NCI-H2029 (cell line): Measurements from ENCODE around the gene MLLT1.

Experiments used
- DNase-seq: peaks from one replicate; lab custom pipeline; 2025; lab: John Stamatoyannopoulos, UW

The MLLT1 gene

DNA sequence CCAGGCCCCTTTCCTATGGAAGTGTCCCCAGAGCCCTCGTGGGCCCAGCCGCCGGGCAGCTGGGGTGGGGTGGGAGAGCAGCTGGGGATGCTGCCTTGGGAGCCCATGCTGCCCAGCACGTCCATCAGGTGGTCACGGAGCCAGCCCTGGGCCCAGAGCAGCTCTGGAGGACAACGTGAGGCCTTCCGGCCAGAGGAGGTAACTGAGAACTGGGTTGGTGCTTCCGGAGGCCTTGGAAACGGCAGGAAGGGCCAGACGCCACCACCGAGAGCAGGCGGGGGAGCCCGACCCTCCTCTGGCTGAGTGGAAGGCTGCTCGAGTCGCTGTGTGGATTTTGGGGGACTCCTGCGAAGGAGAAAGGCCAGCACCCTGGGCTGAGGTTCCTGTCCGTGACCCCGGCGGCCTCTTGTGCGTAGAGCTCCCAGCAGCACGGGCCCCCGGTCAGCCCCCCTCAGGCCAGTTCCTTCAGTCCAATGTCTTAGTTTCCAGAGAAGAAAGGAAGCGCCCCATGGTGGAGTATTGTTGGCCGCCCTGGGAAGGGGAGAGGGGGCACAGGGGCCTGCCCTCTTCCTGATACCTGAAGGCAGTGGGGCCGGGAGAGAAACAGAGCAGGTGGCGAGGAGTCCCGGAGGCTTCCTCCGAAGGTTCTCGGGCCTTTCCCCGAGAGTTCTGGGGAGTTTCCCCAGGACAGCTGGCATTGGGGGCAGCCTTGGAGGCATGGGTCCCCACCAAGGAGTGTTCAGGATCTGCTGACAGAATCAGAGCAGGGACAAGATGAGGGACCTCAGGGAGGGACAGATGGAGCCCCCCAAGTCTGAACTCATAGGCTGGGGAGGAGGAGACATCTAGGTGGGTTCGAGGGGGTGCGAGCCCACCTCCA is 68.8 kb downstream of the MLLT1 start:
- no peak for DNase-seq

DNA sequence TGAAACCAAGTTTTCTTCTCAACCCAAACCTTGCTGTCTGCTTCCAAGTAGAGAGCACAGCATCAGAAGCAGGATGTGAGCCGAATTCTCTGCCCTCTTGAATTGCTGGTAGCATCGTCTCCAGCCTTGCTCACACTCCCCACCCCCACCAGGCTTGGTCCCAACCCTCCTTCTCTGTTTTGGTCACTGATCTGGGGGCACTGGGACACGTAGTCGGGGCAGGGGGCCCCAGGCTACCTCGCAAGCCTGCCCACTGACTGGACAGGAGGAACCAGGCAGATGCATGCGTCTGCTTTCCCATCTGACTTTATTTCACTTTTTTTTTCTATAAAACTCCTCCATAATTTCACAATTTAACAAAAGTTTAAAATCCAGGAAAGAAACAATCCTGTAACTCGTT is 69.7 kb downstream of the MLLT1 start:
- DNase-seq = no peak

DNA sequence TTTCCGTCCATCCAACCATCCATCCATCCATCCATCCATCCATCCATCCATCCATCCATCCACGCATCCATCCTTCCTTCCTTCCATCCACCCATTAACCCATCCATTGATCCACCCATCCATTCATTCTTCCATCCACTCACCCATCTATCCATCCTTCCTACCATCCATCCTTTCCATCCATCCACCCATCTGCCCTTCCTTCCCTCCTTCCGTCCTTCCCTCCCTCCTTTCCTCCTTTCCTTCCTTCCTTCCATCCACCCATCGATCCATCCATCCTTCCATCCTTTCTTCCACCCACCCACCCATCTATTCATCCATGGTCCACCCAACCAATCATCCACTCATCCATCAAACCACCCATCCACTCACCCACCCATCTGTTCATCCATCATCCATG is 70.1 kb downstream of the MLLT1 start:
- DNase-seq = no peak

DNA sequence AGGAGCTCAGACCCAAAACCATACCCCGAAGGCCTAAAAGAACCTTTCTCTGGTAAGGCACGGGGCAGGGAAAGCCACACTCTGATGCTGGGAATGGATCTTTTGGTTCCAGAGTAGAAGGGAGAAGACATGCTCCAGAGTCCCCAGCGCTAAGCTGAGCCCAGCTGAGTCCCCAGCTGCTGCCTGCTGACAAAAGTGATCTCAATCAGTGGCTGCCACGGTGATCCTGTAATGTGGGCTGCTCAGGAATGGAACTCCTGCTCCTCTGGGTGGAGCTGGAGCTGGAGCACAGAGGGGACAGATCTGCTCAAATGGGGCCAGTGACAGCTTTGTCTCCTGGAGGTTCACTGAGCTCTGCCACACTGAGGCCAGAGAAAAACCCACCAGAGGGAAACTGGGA is 70.5 kb downstream of the MLLT1 start:
- no peak for DNase-seq

DNA sequence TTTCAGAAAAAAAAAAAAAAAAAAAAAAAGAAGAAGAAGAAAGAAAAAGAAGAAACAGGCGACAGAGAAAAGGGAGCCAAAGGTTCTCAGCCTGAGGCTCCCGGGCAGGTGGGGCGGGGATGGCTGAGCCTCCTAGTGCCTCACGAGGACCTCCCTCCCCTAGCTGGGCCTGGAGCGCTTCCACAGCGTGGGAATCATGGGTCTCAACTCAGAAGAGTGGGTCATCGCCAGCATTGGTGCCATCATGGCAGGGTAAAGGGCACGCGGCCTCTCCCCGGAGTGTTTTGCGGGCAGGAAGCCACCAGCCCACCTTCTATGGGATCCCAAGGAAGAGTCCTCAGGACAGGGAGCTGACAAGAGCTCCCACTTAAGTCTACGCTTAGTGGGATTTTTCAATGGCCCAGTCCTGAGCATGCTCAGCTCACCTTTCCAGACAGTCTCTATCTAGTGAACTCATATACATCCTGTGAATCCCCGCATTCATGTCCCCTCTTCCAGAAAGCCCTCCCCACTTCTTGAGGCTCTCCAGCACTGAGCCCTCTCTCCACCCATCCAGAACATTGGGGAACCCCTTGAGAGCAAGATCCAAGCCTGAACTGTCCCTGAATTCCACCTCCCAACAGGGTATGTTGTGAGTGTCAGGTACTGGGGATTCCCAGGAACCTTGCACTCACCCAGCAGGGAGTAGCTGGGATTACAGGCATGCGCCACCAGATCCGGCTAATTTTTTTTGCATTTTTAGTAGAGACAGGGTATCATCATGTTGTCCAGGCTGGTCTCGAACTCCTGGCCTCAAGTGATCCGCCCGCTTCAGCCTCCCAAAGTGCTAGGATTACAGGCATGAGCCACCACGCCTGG is 74.7 kb downstream of the MLLT1 start:
- no peak for DNase-seq

DNA sequence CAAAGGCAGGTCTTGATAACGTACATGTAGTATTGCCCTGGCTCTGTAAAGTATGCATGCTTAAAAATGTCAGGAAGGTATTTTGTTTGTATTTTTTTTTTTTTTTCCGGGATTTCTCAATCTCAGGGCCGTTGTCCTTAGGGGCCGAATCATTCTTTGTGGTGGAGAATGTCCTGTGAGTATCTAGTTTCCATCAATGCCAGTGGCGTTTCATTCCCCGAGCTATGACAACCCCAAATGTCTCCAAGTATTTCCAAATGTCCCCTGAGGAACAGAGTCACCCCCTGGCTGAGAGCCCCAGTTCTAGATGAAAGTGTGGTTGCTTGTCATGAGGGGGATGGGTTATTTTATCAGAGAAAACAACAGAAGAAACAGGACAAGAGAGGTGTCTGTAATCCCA is 75.6 kb downstream of the MLLT1 start:
- no peak for DNase-seq

DNA sequence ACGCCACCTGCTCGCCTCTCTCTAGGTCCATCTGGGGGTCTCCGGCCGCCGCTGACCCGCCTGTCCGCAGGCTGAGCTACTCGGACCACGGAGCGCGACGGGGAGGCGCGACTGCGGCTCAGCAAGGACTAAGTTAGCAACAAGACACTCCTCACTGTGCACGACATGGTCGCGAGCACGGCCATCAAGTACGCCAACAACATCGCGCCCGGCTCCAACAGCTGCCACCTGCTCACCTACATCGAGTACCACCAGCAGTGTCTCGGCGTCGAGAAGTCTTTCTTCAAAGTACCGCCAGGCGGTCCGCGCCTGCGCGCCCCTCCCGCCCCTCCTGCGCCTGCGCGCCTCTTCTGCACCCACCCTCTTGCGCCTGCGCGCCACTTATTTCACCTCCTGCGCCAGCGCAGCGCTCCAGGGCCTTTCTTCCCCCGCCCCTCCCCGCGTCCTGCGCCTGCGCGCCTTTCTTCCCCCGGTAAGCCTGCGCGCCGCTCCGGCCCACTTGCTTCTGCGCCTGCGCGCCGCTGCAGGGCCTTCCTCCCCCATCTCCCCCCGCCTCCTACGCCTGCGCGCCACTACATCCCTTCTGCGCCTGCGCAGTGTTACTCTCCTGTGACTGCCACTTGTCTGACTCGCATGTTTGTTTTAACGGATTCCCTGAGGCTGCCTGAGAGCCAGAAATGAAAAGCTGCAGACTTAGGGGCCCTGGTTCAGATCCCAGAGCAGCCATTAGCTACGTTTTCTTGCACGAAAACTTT is 80.4 kb downstream of the MLLT1 start:
- peak; percentile 98 for DNase-seq

DNA sequence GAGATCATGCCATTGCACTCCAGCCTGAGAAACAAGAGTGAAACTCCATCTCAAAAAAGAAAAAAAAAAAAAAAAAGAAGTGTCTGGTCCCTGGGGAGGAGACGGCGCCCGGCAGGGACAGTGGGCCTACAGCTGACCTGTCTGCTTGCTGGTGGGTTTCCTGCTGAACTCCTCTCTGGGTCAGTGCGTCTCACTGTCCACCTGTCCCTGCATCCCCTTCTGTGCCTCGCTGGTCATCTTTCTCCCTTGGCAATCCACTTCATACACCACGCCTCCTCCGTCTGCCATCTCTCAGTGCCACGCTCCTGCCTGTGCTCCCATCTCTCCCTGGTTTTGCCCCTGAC is 80.9 kb downstream of the MLLT1 start:
- DNase-seq = no peak

DNA sequence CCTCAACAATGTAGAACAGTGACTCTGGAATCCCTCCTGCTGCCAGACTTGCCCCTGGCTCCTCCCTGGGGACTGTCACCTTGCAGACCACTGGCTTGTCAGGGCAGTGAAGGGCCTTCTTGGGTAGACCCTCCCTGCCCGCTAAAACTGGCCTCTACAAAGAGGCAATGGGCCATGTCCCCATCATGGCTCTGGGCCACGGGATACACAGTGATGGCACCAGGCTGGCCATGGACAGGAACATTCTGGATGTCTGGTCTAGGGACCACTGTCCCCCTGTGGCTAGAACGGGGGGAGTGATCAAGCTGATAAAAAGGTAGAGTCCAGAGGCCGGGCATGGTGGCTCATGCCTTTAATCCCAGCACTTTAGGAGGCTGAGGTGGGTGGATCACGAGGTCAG is 83.4 kb downstream of the MLLT1 start:
- no peak for DNase-seq

DNA sequence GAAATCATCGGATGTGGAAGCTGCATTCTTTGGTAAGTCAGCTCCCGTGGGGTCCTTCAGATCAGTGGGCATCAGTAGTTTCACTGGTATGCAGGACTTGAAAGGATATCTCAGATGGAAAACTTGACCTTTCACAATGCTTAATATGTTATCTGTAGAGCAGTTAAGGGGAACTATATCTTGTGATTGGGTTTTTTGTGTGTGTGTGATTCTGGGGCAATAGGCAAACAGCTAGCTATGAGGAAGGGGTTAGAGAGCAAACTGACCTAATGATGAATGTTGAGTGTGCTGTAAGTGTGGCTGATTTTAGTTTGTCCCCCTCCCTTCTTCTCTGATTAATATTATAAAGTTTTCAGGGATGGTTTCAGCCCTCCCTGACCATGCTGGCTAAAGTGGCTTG is 91.0 kb downstream of the MLLT1 start:
- no peak for DNase-seq

DNA sequence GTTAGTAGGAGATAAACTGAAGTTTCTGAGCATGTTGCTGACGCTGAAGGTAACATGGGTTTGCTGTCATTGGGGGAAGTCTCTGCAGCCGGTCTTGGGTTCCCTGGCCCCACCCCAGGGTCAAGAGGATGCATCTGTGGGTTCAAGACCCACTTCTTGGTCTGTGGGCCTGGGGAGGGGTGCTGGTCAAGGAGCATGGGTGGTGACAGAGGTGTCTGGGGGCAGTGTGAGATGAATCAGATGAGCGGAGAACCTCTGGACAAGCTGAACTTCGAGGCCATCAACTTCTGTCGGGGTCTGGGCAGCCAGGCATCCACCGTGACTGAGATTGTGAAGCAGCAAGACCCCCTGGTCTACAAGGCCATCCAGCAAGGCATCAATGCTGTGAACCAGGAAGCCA is 92.4 kb downstream of the MLLT1 start:
- no peak for DNase-seq

DNA sequence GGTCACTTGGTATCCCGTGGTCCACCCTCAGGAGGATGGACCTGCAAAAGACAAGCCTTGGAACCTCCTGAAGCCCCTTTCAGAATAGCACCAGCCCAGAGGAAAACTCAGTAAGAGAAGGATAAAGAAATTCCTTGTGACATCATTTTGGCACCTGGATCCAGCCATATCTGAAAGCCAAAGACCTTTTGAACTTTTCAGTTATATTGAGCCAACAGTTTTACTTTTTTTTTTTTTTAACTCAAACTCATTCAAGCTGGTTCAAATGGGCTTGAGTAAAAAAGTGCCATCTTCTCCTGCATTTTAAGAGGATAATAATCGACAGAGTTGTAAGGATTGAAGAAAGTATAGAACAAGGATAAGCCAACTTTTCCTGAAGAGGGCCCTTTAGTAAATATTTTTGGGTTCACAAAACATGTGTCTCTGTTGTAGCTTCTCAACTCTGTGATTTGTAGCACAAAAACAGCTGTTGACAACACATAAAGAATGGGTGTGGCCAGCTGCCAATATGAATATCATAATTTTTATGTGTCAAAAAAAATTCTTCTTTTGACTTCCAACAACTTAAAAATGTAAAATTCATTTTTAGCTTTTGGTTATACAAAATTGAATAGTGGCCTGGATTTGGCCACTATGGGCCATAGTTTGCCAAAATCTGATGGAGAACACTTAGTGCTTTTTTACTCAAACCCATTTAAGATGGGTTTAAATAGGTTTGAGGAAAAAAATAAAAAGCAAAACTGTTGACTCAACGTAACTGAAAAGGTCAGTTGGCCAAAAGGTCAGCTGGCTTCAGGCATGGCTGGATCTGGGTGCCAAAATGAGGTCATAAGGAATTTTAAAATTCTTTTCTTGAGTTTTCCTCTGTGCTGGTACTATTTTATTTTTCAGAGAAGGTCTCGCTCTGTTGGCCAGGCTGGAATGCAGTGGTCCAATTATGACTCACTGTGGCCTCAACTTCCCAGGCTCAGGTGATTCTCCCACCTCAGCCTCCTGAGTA is 93.6 kb downstream of the MLLT1 start:
- DNase-seq = no peak

DNA sequence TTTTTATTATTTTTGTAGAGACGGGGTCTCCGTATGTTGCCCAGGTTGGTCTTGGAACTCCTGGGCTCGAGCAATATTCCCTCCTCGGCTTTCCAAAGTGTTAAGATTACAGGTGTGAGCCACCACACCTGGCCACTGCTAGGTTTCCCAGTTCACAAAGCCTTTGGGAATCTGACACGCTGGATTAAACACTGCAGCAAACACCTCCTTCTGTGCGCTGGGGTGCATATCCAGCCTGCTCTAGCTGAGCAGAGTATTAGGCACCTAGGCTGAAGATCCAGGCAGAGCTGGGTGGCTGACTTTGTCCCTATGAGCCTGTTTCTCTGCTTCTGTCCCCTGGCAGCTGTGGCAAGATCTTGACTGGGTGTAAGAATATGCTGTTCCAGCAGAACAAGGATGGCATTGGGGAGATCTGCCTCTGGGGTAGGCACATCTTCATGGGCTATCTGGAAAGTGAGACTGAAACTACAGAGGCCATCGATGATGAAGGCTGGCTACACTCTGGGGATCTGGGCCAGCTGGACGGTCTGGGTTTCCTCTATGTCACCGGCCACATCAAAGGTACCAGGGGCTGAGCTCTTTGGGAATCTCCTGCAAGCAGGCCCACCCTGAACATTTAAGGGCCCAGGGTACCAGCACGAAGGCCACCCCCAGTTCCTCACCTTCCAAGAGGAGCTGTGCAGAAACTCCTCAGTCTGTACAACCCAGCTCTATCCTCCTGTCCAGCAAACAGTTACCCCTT is 94.5 kb downstream of the MLLT1 start:
- no peak for DNase-seq

DNA sequence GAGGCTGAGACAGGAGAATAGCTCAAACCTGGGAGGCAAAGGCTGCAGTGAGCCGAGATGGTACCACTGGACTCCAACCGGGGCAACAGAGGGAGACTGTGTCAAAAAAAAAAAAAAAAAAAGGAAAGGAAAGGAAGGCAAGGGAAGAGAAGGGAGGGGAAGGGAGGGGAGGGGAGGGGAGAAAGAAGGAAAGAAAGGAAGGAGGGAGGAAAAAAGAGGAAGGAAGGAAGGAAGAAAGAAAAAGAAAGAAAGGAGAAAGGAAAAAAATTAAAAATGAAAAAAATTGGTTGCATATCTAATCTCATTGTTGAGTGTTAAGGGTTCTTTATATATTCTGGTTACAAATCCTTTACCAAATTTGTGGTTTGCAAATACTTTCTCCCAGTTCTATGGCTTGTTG is 98.7 kb downstream of the MLLT1 start:
- DNase-seq = no peak

DNA sequence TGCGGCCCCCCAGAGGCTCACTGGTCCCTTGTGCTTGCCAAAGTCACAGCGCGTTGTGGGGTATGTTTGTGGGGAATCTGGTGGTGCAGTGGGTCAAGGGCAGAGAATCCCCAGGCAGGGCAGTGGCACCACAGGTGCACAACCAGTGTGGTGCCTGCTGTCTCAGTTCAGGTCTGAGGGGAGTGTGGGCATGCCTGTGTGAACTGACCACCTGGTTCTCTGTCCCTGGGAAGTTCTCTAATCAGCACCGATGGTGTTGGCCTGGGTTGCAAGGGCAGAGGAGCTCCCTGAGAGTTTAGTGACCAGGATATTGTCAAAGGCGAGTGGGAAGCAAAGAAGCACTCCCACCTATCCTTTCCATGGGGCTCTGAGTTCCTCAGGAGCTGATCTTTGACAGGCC is 106.6 kb downstream of the MLLT1 start:
- DNase-seq = no peak

DNA sequence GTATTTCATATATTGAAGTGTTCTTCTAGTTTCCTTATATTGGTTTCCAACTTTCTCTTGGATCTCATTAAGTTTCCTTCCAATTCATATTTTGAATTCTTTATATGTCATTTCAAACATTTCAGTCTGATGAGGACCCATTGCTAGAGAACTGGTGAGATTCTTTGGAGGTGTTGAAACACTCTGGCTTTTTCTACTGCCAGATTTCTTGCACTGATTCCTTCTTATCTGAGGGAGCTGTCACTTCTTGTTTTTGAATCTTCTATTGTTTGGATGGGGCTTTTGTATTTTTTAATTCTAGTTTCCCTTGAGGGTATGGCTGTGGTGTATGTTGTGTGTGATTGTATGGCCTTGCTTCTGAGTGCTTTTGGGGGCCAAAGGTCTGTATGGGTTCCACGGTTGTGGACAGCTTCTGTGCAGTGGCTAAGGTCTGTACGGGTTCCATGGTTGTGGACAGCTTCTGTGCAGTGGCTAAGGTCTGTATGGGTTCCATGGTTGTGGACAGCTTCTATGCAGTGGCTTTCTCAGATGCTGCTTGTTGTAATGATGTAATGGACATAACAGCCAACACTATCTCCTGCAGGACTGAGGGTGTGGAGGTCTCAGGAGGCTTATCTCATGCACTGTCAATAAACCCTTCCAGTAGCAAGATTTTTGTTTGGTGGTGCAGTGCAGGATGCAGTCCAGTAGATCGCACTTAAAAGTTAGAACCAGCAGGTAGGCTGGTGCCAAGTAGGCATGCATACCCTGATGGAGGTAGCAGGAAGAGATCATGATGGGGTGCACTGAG is 107.5 kb downstream of the MLLT1 start:
- DNase-seq = no peak

DNA sequence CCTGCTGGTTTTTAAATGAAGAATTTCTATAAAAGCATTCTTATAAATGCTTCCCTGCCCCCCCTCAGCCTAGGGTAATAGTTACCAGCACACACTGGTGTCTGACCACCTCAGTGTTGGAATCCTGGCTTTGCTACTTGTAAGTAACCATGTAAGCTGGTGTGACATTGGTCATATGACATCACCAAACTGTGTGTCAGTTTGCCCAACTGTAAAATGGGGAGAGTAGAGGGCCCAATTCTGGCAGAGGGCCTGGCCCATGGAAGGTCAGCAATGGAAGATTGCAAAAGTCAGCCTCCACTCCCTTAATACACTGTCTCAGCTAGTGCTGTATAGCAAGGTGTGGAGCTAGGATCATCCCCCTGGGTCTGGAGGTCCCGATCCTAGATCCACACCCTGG is 112.7 kb downstream of the MLLT1 start:
- no peak for DNase-seq

DNA sequence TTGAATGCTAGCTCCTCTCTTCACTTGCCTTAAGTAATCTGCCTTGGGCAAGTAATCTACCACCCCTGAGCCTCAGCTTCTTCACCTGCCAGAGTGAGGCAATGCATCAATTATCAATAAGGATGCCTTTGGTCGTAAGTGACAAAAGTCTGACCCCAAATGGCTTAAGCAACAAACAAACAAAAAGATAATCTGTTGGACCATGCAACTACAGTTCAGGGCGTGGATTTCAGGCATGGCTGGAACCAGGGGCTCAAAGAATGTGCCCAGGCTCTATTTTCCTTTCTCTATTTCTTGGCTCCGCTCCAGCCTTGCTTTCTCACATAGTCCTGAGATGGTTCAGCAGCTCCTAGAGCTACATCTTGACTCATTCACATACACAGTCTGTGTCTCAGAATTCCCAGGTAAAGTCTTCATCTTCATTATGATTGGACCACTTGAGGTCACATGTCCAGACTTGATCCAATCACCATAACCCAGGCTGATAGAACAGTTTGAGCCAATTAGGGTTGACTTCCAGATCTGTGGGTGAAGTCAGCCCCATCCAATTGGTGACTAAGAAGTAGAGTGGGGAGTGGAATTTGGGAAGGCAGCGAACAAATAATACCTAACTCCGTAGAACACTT is 114.8 kb downstream of the MLLT1 start:
- no peak for DNase-seq

DNA sequence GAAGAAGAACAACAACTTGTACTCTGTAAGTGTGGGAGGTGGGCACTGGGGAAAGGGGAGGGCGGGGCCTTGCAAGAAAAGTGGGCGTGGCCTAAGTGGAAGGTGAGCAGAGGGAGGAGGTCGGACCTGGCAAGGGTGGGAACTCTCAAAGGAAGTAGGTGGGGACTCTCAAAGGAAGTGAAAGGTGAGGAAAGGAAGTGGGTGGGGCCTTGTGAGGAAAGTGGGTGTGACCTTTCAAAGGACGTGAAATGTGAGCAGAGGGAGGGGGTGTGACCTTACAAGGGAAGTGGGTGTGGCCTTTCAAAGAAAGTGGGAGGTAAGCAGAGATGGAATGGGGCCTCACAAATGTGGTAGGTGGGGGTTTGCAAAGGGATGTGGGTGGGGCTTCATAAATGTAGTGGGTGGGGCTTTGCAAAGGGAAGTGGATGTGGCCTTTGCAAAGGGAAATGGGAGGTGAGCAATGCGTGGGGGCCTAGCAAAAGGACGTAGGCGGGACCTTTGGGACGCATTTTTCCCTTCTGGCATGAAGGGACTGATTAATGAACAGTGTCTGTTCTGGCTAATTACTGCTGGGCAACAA is 118.4 kb downstream of the MLLT1 start:
- peak; percentile 50 for DNase-seq
